Liver (tissue), 9 donors: ENCODE data around the gene ADAMTS15. TPM values are rescaled to one million over a fixed set of nuclear protein-coding genes. Genes with fewer than 3 reads are reported as not detected.

Experiments
- DNase-seq: peaks from one replicate; pipeline ENCODE4 v3.0.0-alpha.2; 2017; ENCODE audit warnings: low spot score
- H3K27ac ChIP-seq, 2 donors: one replicate each; pipeline ENCODE4 v1.7.0; 2013; ENCODE audit warnings: inconsistent platforms in 2 of 2, low read length in 2 of 2, control low read depth in 1 of 2, low read depth in 1 of 2, mild to moderate bottlenecking in 1 of 2
- H3K27me3 ChIP-seq, 4 donors: one replicate each; pipeline versions ENCODE4 v1.6.1 to v1.7.0; 2013; ENCODE audit warnings: low read length in 3 of 4, inconsistent platforms in 1 of 4, mild to moderate bottlenecking in 1 of 4, moderate library complexity in 1 of 4; ENCODE audit not compliant: control insufficient read depth in 4 of 4, insufficient read depth in 4 of 4
- H3K36me3 ChIP-seq, 4 donors: one replicate each; pipeline versions ENCODE4 v1.6.1 to v1.7.0; 2013; ENCODE audit warnings: low read length in 3 of 4, mild to moderate bottlenecking in 3 of 4, low read depth in 1 of 4, moderate library complexity in 1 of 4; ENCODE audit not compliant: control insufficient read depth in 4 of 4, insufficient read depth in 3 of 4
- H3K4me1 ChIP-seq, 4 donors: one replicate each; pipeline versions ENCODE4 v1.6.1 to v1.7.0; 2013; ENCODE audit warnings: low read length in 3 of 4, mild to moderate bottlenecking in 3 of 4, moderate library complexity in 1 of 4; ENCODE audit not compliant: control insufficient read depth in 4 of 4, insufficient read depth in 4 of 4
- H3K4me3 ChIP-seq, 3 donors: one replicate each; pipeline versions ENCODE4 v1.6.1 to v1.7.0; 2013; ENCODE audit warnings: low read length in 3 of 3, control low read depth in 1 of 3, low read depth in 1 of 3, mild to moderate bottlenecking in 1 of 3
- H3K9ac ChIP-seq, 2 donors: one replicate each; pipeline ENCODE4 v1.7.0; 2013; ENCODE audit warnings: low read length in 2 of 2, mild to moderate bottlenecking in 2 of 2, moderate library complexity in 2 of 2, control low read depth in 1 of 2, low read depth in 1 of 2
- H3K9me3 ChIP-seq, 4 donors: one replicate each; pipeline versions ENCODE4 v1.6.1 to v1.7.0; 2013; ENCODE audit warnings: low read length in 3 of 4; ENCODE audit not compliant: control insufficient read depth in 4 of 4
- ATF3 ChIP-seq: IDR thresholded peaks from 2 replicates; pipeline ENCODE4 v1.6.1; 2016; ENCODE audit warnings: antibody characterized with exemption
- CTCF ChIP-seq: fragments of 150-350 bp; IDR thresholded peaks from 2 replicates; pipeline ENCODE4 v1.5.1; 2017; ENCODE audit warnings: improper control_type of control experiment, low read depth, low read length; ENCODE audit not compliant: missing input control
- EGR1 ChIP-seq, 2 donors: IDR thresholded peaks; 2 replicates each; pipeline ENCODE4 v1.6.1; 2016 to 2018; ENCODE audit warnings: antibody characterized with exemption in 2 of 2, low read depth in 2 of 2
- FOXA1 ChIP-seq: IDR thresholded peaks from 2 replicates; pipeline ENCODE4 v1.6.1; 2016; ENCODE audit warnings: antibody characterized with exemption
- FOXA2 ChIP-seq: IDR thresholded peaks from 2 replicates; pipeline ENCODE4 v1.6.1; 2016; ENCODE audit warnings: antibody characterized with exemption
- GABPA ChIP-seq, 2 donors: IDR thresholded peaks in 1 of 2; conservative IDR thresholded peaks in 1 of 2; 2 replicates each; pipeline ENCODE4 v1.6.1; 2016; ENCODE audit warnings: antibody characterized with exemption in 2 of 2, mild to moderate bottlenecking in 1 of 2, moderate library complexity in 1 of 2
- HNF4G ChIP-seq: IDR thresholded peaks from 2 replicates; pipeline ENCODE4 v1.6.1; 2016; ENCODE audit warnings: antibody characterized with exemption
- JUND ChIP-seq, 2 donors: IDR thresholded peaks; 2 replicates each; pipeline ENCODE4 v1.6.1; 2016; ENCODE audit warnings: antibody characterized with exemption in 2 of 2
- MAX ChIP-seq: IDR thresholded peaks from 2 replicates; pipeline ENCODE4 v1.6.1; 2016; ENCODE audit warnings: antibody characterized with exemption
- RAD21 ChIP-seq, 2 donors: IDR thresholded peaks; 2 replicates each; pipeline ENCODE4 v1.6.1; 2016; ENCODE audit warnings: antibody characterized with exemption in 2 of 2, mild to moderate bottlenecking in 2 of 2
- REST ChIP-seq: IDR thresholded peaks from 2 replicates; pipeline ENCODE4 v1.6.1; 2016; ENCODE audit warnings: antibody characterized with exemption, mild to moderate bottlenecking
- RXRA ChIP-seq, 2 donors: IDR thresholded peaks; 2 replicates each; pipeline ENCODE4 v1.6.1; 2017 to 2018; ENCODE audit warnings: antibody characterized with exemption in 2 of 2, mild to moderate bottlenecking in 1 of 2
- SP1 ChIP-seq: IDR thresholded peaks from 2 replicates; pipeline ENCODE4 v1.6.1; 2018; ENCODE audit warnings: antibody characterized with exemption, mild to moderate bottlenecking
- TAF1 ChIP-seq: conservative IDR thresholded peaks from 2 replicates; pipeline ENCODE4 v1.6.1; 2016; ENCODE audit warnings: antibody characterized with exemption, mild to moderate bottlenecking
- YY1 ChIP-seq: IDR thresholded peaks from 2 replicates; pipeline ENCODE4 v1.6.1; 2016; ENCODE audit warnings: antibody characterized with exemption, mild to moderate bottlenecking
- ZBTB33 ChIP-seq: IDR thresholded peaks from 2 replicates; pipeline ENCODE4 v1.6.1; 2016; ENCODE audit warnings: antibody characterized with exemption
- WGBS: extraction: QIAGEN DNeasy Blood & Tissue Kit; methylation state at CpG from one replicate; pipeline ENCODE4 v1.1.7; 2013; 5-methylcytosine and 5-hydroxymethylcytosine counted together
- polyA plus RNA-seq, 2 donors: library from polyadenylated mRNA; stranded (reverse) in 1 of 2; unstranded in 1 of 2; fragments of 200-250 nt in 1 of 2; fragments of >200 nt in 1 of 2; fragmentation: Nextera tagmentation in 1 of 2; extraction: Ambion mirVana in 1 of 2; gene quantifications; one replicate each; pipeline versions ENCODE4 v1.2.1 to v1.2.3, GENCODE V29; 2013 to 2015
- total RNA-seq, 2 donors: library from RNA; depleted of rRNA; stranded (reverse); fragments of >200 nt; gene quantifications; one replicate each; pipeline ENCODE4 v1.2.3, GENCODE V29; 2014
- donor health status: healthy.
- donor health status: healthy.
- donor health status: healthy.
- donor health status: healthy.
- donor health status: healthy.

ADAMTS15 gene
- total and polyA plus RNA-seq, 4 donors, result 0.06 to 1.3 (median 0.77) TPM

GRCh38 chr11:130490682-130491449, 42.4 kb downstream of the ADAMTS15 start:
- Histone ChIP-seq H3K9ac (no peak overlapping the region), H3K36me3 (no peaks in the 10 kb centered on the region), H3K4me1 (no peaks in the 10 kb centered on the region), H3K27ac (no peak overlapping the region), H3K9me3 (no peaks in the 10 kb centered on the region), H3K27me3 (no peaks in the 10 kb centered on the region), H3K4me3 (no peak overlapping the region)
- WGBS, result 79% methylated on average over 7 of the region's 7 CpGs
- DNase-seq, result no peak
- TF ChIP-seq YY1 (no peak), FOXA2 (no peak), TAF1 (no peak), GABPA (IDR thresholded peaks at IDR 0.05 in 1 of 2, conservative IDR thresholded peaks at IDR 0.05 in 1 of 2) (no peak), ATF3 (no peak), FOXA1 (no peak), RXRA (IDR thresholded peaks at IDR 0.05) (no peak), JUND (IDR thresholded peaks at IDR 0.05) (no peak), EGR1 (IDR thresholded peaks at IDR 0.05; ENCODE audit: low read depth in 2 of 2) (no peak), RAD21 (IDR thresholded peaks at IDR 0.05) (no peak), REST (no peak)

GRCh38 chr11:130498181-130498580, 49.7 kb downstream of the ADAMTS15 start:
- Histone ChIP-seq H3K36me3 (no peaks in the 10 kb centered on the region), H3K9ac (no peak overlapping the region), H3K27me3 (peaks cover 0 to 3% (median 0%) of the 10 kb centered on the region in 4 donors), H3K4me3 (no peak overlapping the region), H3K4me1 (no peaks in the 10 kb centered on the region), H3K27ac (no peak overlapping the region), H3K9me3 (no peaks in the 10 kb centered on the region)
- TF ChIP-seq CTCF, result no peak
- DNase-seq, result no peak

- H3K36me3 ChIP-seq, result no peaks in the 10 kb centered on the region
- DNase-seq, result no peak
- no peak overlapping the region for H3K4me3 ChIP-seq
- H3K27ac ChIP-seq, result no peak overlapping the region
- no peak overlapping the region for H3K9ac ChIP-seq
- H3K27me3 ChIP-seq, result peaks cover 0 to 3% (median 0%) of the 10 kb centered on the region in 4 donors
- H3K4me1 ChIP-seq, result no peaks in the 10 kb centered on the region
- H3K9me3 ChIP-seq, result no peaks in the 10 kb centered on the region
- TF ChIP-seq EGR1 (IDR thresholded peaks at IDR 0.05; ENCODE audit: low read depth in 2 of 2) (no peak), MAX (no peak), FOXA1 (no peak), HNF4G (no peak), RXRA (IDR thresholded peaks at IDR 0.05) (no peak), JUND (IDR thresholded peaks at IDR 0.05) (no peak), FOXA2 (no peak), RAD21 (IDR thresholded peaks at IDR 0.05) (no peak), SP1 (no peak), GABPA (IDR thresholded peaks at IDR 0.05 in 1 of 2, conservative IDR thresholded peaks at IDR 0.05 in 1 of 2) (no peak), CTCF (no peak), ZBTB33 (no peak), ATF3 (no peak)
Observed at GRCh38 chr11:130499828-130500227, 51.4 kb downstream of the ADAMTS15 start.
